ENCODE measurements around the gene HABP2.

- no peak for TF ChIP-seq ZNF561 (tag by site-specific recombination; IDR thresholded peaks at IDR 0.05; ENCODE audit: borderline replicate concordance)
- no peak for TF ChIP-seq ZNF138 (tag by site-specific recombination; IDR thresholded peaks at IDR 0.05; ENCODE audit: borderline replicate concordance)
- TF ChIP-seq PRDM1 (tag by site-specific recombination; IDR thresholded peaks at IDR 0.05), result no peak
- TF ChIP-seq ZNF175 (tag by site-specific recombination; IDR thresholded peaks at IDR 0.05), result no peak
- no peak for TF ChIP-seq ZBTB7A (tag by site-specific recombination; IDR thresholded peaks at IDR 0.05; ENCODE audit: low read depth)
These were observed 33.8 kb upstream of the HABP2 start for GRCh38 chr10:113518816-113519591.

Measured in HEK293 (cell line).